ENCODE results near the gene UBL7. TPM values are rescaled to one million over a fixed set of nuclear protein-coding genes. Genes with fewer than 3 reads are reported as not detected.

UBL7 gene
- total RNA-seq, 6 experiments from 2014 or later = 50.9 to 68.0 (median 60.1) TPM

GRCh38 chr15:74422652-74423430, 38.1 kb downstream of the UBL7 start:
- no peaks in the 10 kb centered on the region for H3K9me3 Mint-ChIP-seq
- TF ChIP-seq, protein P1, sequence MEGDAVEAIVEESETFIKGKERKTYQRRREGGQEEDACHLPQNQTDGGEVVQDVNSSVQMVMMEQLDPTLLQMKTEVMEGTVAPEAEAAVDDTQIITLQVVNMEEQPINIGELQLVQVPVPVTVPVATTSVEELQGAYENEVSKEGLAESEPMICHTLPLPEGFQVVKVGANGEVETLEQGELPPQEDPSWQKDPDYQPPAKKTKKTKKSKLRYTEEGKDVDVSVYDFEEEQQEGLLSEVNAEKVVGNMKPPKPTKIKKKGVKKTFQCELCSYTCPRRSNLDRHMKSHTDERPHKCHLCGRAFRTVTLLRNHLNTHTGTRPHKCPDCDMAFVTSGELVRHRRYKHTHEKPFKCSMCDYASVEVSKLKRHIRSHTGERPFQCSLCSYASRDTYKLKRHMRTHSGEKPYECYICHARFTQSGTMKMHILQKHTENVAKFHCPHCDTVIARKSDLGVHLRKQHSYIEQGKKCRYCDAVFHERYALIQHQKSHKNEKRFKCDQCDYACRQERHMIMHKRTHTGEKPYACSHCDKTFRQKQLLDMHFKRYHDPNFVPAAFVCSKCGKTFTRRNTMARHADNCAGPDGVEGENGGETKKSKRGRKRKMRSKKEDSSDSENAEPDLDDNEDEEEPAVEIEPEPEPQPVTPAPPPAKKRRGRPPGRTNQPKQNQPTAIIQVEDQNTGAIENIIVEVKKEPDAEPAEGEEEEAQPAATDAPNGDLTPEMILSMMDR (IDR thresholded peaks at IDR 0.05) = no peak
- peaks cover 13% of the 10 kb centered on the region for H3K36me3 Mint-ChIP-seq (ENCODE audit: low read depth)
- H3K27me3 Mint-ChIP-seq (ENCODE audit: insufficient read depth) = no peaks in the 10 kb centered on the region; the same call in 1 of the 2 replicates
- peak overlapping the region; percentile 80 for H3K27ac Mint-ChIP-seq
- peak overlapping the region; percentile 76 for H3K4me3 Mint-ChIP-seq
- DNase-seq = peak; percentile 77
- peaks cover 100% of the 10 kb centered on the region for H3K4me1 Mint-ChIP-seq (ENCODE audit: low read depth)

DNA sequence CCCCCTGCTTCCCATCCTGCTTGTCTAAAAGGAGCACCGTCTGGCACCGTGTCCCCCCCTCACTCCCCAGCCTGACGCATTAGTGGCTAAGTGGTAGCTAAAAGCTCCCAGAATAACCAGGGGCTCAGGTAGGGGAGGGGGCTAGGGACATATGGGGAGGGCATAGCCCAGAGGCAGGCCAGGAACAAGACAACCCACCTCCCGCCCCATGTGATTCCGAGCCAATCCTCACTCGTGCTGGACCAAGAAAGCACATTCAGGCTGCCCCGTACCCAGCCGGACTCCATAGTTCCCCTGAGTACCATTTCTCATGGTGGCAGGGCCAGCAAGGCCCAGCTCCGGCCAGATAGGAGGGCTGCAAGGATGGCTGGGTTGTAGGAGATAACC, 38.7 kb downstream of the UBL7 start:
- no peaks in the 10 kb centered on the region for H3K9me3 Mint-ChIP-seq
- DNase-seq = no peak
- H3K27me3 Mint-ChIP-seq (ENCODE audit: insufficient read depth) = no peaks in the 10 kb centered on the region; the same call in 1 of the 2 replicates
- peaks cover 16% of the 10 kb centered on the region for H3K36me3 Mint-ChIP-seq (ENCODE audit: low read depth)
- H3K4me1 Mint-ChIP-seq (ENCODE audit: low read depth) = peaks cover 100% of the 10 kb centered on the region
- no peak overlapping the region; the same call in 1 of the 2 replicates for H3K4me3 Mint-ChIP-seq
- peak overlapping the region; percentile 80 for H3K27ac Mint-ChIP-seq
- TF ChIP-seq, protein P1 (IDR thresholded peaks at IDR 0.05) = no peak

- peaks cover 16% of the 10 kb centered on the region for H3K36me3 Mint-ChIP-seq (ENCODE audit: low read depth)
- H3K4me3 Mint-ChIP-seq = peak overlapping the region; percentile 54
- TF ChIP-seq, protein P1 (IDR thresholded peaks at IDR 0.05) = no peak
- DNase-seq = no peak
- H3K4me1 Mint-ChIP-seq (ENCODE audit: low read depth) = peaks cover 100% of the 10 kb centered on the region
- H3K27me3 Mint-ChIP-seq (ENCODE audit: insufficient read depth) = peaks cover 2% of the 10 kb centered on the region
- H3K9me3 Mint-ChIP-seq = no peaks in the 10 kb centered on the region
- peak overlapping the region; percentile 80 for H3K27ac Mint-ChIP-seq
Measured at GRCh38 chr15:74421302-74422245, 39.4 kb downstream of the UBL7 start.

DNA sequence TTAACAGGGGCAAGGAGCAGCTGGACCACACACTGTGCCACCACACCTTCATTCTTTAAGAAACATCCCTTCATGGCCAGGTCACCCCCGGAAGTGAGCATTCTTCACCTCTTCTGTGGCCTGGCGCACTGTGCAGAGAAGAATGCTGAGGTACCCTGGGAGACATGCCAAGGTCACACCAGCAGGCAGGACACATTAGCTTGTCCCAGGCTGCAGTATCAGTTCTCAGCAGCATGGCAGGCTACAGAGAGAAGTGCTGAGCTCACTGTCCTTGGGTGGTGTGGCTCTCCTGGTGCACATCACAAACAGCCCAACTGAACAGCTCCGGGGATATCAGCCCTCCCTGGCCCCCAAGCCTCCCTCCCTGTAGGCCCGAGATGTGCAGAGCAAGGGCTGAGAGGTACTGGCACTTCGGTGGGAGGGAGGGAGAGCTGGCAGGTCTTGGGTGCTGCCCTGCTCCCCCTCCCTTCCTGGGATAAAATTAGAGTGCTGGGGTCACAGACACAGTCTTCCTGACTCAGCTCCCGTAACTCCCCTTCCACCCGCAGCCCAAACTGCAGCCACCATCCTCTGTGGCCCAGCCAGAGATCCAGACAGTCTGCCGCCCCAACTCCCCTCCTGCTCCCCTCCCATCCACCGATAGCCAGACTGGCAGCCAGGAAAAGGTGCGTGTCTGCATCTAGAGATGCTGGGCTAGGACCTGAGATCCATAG, 40.6 kb downstream of the UBL7 start:
- H3K4me1 Mint-ChIP-seq (ENCODE audit: low read depth) = peaks cover 99% of the 10 kb centered on the region
- TF ChIP-seq, protein P1 (IDR thresholded peaks at IDR 0.05) = no peak

GRCh38 chr15:74419432-74419831, 41.5 kb downstream of the UBL7 start:
- Mint-ChIP-seq H3K27me3 (ENCODE audit: insufficient read depth) (peaks cover 2% of the 10 kb centered on the region), H3K4me1 (ENCODE audit: low read depth) (peaks cover 99% of the 10 kb centered on the region), H3K9me3 (no peaks in the 10 kb centered on the region), H3K4me3 (no peak overlapping the region), H3K27ac (peak overlapping the region; percentile 80), H3K36me3 (ENCODE audit: low read depth) (peaks cover 18% of the 10 kb centered on the region)
- DNase-seq = no peak
- TF ChIP-seq, protein P1 (IDR thresholded peaks at IDR 0.05) = no peak

More for the DNA sequence above, 40.6 kb downstream of the UBL7 start:
- peaks cover 19% of the 10 kb centered on the region for H3K36me3 Mint-ChIP-seq (ENCODE audit: low read depth)
- H3K27me3 Mint-ChIP-seq (ENCODE audit: insufficient read depth) = peaks cover 2% of the 10 kb centered on the region
- H3K9me3 Mint-ChIP-seq = no peaks in the 10 kb centered on the region
- H3K27ac Mint-ChIP-seq = peak overlapping the region; percentile 80
- DNase-seq = peak; percentile 59
- peak overlapping the region; percentile 51 for H3K4me3 Mint-ChIP-seq
